EH (cell line): Measurements from ENCODE around the gene PPP2R3B.
"Not testable (repeated sequence)": the region's sequence is repeated elsewhere in the genome, so short reads cannot be mapped to it uniquely, and the experiment has no call there.

Experiments
- DNase-seq: peaks from one replicate; pipeline ENCODE4 v3.0.0-alpha.2; 2015; ENCODE audit warnings: low read depth

The PPP2R3B gene

GRCh38 chrX:318739-319578 lies 67.7 kb downstream of the PPP2R3B start, which contains the start of gene GTPBP6:
GTPBP6 (minus strand) TSS chrX:318796; CDS start chrX:318787, 9 bp downstream.
- peak; percentile 100 for DNase-seq

- DNase-seq = peak; percentile 99
Measured at GRCh38 chrX:318068-318738, 68.5 kb downstream of the PPP2R3B start.

GRCh38 chrX:317424-318067 lies 69.2 kb downstream of the PPP2R3B start:
- DNase-seq = no peak

GRCh38 chrX:316351-317325 lies 70.1 kb downstream of the PPP2R3B start:
- no peak for DNase-seq

- no peak for DNase-seq
Measured at GRCh38 chrX:314781-315595, 71.7 kb downstream of the PPP2R3B start.

- DNase-seq = no peak
Measured at GRCh38 chrX:314049-314448, 72.7 kb downstream of the PPP2R3B start.

GRCh38 chrX:313546-313945 lies 73.2 kb downstream of the PPP2R3B start:
- DNase-seq = no peak

GRCh38 chrX:312621-313331 lies 73.9 kb downstream of the PPP2R3B start:
- no peak for DNase-seq

- no peak for DNase-seq
Measured at GRCh38 chrX:311156-312129, 75.3 kb downstream of the PPP2R3B start.

- no peak for DNase-seq
Measured at GRCh38 chrX:310621-311155, 76.0 kb downstream of the PPP2R3B start.

GRCh38 chrX:308821-309520 lies 77.7 kb downstream of the PPP2R3B start:
- no peak for DNase-seq

GRCh38 chrX:307261-308111 lies 79.2 kb downstream of the PPP2R3B start:
- no peak for DNase-seq

- DNase-seq = not testable (repeated sequence)
Measured at GRCh38 chrX:306614-307251, 80.0 kb downstream of the PPP2R3B start.

GRCh38 chrX:305781-306613 lies 80.7 kb downstream of the PPP2R3B start:
- not testable (repeated sequence) for DNase-seq

- no peak for DNase-seq
Measured at GRCh38 chrX:302975-303374, 83.7 kb downstream of the PPP2R3B start.

- no peak for DNase-seq
Measured at GRCh38 chrX:300334-300733, 86.4 kb downstream of the PPP2R3B start.
